Glutamatergic neuron (in vitro differentiated cells): ENCODE data around the gene CYP27C1. TPM values are rescaled to one million over a fixed set of nuclear protein-coding genes. Genes with fewer than 3 reads are reported as not detected.
"Not testable (repeated sequence)": the region's sequence is repeated elsewhere in the genome, so short reads cannot be mapped to it uniquely, and the experiment has no call there.

Experiments used
- DNase-seq: peaks from one replicate; pipeline ENCODE4 v3.0.0; 2022
- H3K27ac Mint-ChIP-seq: one replicate; pipeline ENCODE4 v1.8.0; 2020; ENCODE audit warnings: mild to moderate bottlenecking, mixed read lengths, inconsistent platforms; ENCODE audit not compliant: unreplicated experiment
- H3K27me3 Mint-ChIP-seq: one replicate; pipeline ENCODE4 v1.8.0; 2020; ENCODE audit warnings: mild to moderate bottlenecking, moderate library complexity, mixed read lengths, inconsistent platforms; ENCODE audit not compliant: unreplicated experiment
- H3K36me3 Mint-ChIP-seq: one replicate; pipeline ENCODE4 v1.8.0; 2020; ENCODE audit warnings: mild to moderate bottlenecking, mixed read lengths, inconsistent platforms; ENCODE audit not compliant: unreplicated experiment
- H3K4me1 Mint-ChIP-seq: one replicate; pipeline ENCODE4 v1.8.0; 2020; ENCODE audit warnings: mild to moderate bottlenecking, low read depth, mixed read lengths, inconsistent platforms; ENCODE audit not compliant: unreplicated experiment
- H3K4me3 Mint-ChIP-seq: one replicate; pipeline ENCODE4 v1.8.0; 2020; ENCODE audit warnings: mild to moderate bottlenecking, mixed read lengths, inconsistent platforms; ENCODE audit not compliant: unreplicated experiment
- H3K9me3 Mint-ChIP-seq: one replicate; pipeline ENCODE4 v1.8.0; 2020; ENCODE audit warnings: mild to moderate bottlenecking, moderate library complexity, mixed read lengths, inconsistent platforms; ENCODE audit not compliant: unreplicated experiment
- CTCF ChIP-seq: fragments of 200-600 bp; sonication (generic); IDR thresholded peaks from one replicate; pipeline ENCODE4 v1.5.0; 2021; ENCODE audit not compliant: partially characterized antibody, unreplicated experiment
- total RNA-seq: library from RNA; stranded (reverse); fragmentation: NEBNext Ultra II Directional; extraction: Animal tissue kit (Norgen Biotek cat#: 25700); gene quantifications from one replicate; pipeline ENCODE4 v1.2.1, GENCODE V29; 2021; ENCODE audit not compliant: unreplicated experiment

The CYP27C1 gene
- total RNA-seq, 1 donor from 2014 or later = 4.3 TPM

- Mint-ChIP-seq H3K9me3 (no peaks in the 10 kb centered on the region), H3K36me3 (no peaks in the 10 kb centered on the region), H3K4me1 (no peaks in the 10 kb centered on the region), H3K4me3 (no peak overlapping the region), H3K27me3 (peaks cover 2% of the 10 kb centered on the region), H3K27ac (no peak overlapping the region)
- DNase-seq = no peak
- TF ChIP-seq CTCF = no peak
Observed at GRCh38 chr2:127229555-127229954, 9.5 kb upstream of the CYP27C1 start.

DNA sequence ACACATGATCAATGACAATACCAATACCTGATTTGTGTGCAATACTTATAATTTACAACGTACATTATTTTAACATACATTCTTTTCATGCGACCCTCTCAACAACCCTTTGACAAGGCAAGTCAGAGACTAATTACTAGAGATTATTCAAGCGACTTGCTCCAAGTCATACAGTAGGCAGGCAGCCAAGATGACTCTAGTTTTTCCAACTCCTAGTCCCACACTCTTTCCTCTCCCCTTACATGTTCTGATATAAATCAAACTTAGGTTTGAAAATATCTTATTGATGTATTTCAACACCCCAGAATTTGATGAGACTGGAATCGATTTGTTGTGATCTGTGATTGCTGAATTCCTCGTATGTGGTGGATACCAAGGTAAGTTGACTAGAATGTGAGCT is 8.0 kb upstream of the CYP27C1 start:
- Mint-ChIP-seq H3K36me3 (no peaks in the 10 kb centered on the region), H3K27ac (no peak overlapping the region), H3K27me3 (peaks cover 2% of the 10 kb centered on the region), H3K4me3 (no peak overlapping the region), H3K9me3 (no peaks in the 10 kb centered on the region), H3K4me1 (no peaks in the 10 kb centered on the region)
- no peak for TF ChIP-seq CTCF
- no peak for DNase-seq

- H3K36me3 Mint-ChIP-seq, H3K27me3 Mint-ChIP-seq, H3K4me1 Mint-ChIP-seq: not testable (repeated sequence)
Observed at GRCh38 chr2:127227264-127227660, 7.2 kb upstream of the CYP27C1 start.

GRCh38 chr2:127226520-127227263 is 6.6 kb upstream of the CYP27C1 start:
- Mint-ChIP-seq H3K4me3 (no peak overlapping the region), H3K27ac (no peak overlapping the region), H3K27me3 (peaks cover 2% of the 10 kb centered on the region), H3K4me1 (no peaks in the 10 kb centered on the region), H3K9me3 (no peaks in the 10 kb centered on the region), H3K36me3 (no peaks in the 10 kb centered on the region)
- no peak for TF ChIP-seq CTCF
- no peak for DNase-seq

More at GRCh38 chr2:127227264-127227660, 7.2 kb upstream of the CYP27C1 start:
- H3K9me3 Mint-ChIP-seq, H3K4me3 Mint-ChIP-seq, H3K27ac Mint-ChIP-seq, DNase-seq: not testable (repeated sequence)

DNA sequence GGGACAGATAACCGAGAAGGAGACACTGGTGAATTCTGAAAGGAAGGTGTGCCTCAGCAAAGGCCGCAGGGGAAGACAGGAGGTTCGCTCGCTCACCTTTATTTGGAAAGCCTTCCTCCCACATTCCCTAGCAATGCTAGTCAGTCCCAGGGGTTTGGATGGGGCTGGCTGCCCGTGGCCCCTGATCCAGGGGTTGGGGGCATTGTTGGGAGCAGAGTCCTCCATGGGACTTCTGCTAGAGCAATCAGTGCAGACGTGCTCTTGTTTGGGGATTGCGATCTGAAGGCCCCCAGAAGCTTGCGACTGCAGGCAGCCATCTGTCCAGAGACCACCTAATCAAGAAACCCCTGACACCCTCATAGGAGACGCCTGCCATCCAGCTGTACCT is 6.0 kb upstream of the CYP27C1 start:
- DNase-seq = no peak

More for the DNA sequence above, 6.0 kb upstream of the CYP27C1 start:
- Mint-ChIP-seq H3K36me3 (no peaks in the 10 kb centered on the region), H3K27ac (no peak overlapping the region), H3K27me3 (peaks cover 1% of the 10 kb centered on the region), H3K9me3 (no peaks in the 10 kb centered on the region), H3K4me3 (no peak overlapping the region), H3K4me1 (no peaks in the 10 kb centered on the region)
- TF ChIP-seq CTCF = no peak
